DND-41 (cell line): ENCODE results near the gene ARTN.

Experiments
- EZH2 ChIP-seq: IDR thresholded peaks from 3 replicates; pipeline ENCODE4 v1.6.1; 2012; ENCODE audit warnings: borderline replicate concordance, low read depth, mild to moderate bottlenecking, moderate library complexity, low read length, inconsistent platforms; ENCODE audit not compliant: severe bottlenecking
- TF ChIP-seq, protein P1 (sequence below): IDR thresholded peaks from 2 replicates; pipeline ENCODE4 v1.5.1; 2012; ENCODE audit warnings: borderline replicate concordance, low read length, moderate library complexity, mild to moderate bottlenecking; ENCODE audit not compliant: poor library complexity, severe bottlenecking; ENCODE audit errors: extremely low read depth

DNA sequence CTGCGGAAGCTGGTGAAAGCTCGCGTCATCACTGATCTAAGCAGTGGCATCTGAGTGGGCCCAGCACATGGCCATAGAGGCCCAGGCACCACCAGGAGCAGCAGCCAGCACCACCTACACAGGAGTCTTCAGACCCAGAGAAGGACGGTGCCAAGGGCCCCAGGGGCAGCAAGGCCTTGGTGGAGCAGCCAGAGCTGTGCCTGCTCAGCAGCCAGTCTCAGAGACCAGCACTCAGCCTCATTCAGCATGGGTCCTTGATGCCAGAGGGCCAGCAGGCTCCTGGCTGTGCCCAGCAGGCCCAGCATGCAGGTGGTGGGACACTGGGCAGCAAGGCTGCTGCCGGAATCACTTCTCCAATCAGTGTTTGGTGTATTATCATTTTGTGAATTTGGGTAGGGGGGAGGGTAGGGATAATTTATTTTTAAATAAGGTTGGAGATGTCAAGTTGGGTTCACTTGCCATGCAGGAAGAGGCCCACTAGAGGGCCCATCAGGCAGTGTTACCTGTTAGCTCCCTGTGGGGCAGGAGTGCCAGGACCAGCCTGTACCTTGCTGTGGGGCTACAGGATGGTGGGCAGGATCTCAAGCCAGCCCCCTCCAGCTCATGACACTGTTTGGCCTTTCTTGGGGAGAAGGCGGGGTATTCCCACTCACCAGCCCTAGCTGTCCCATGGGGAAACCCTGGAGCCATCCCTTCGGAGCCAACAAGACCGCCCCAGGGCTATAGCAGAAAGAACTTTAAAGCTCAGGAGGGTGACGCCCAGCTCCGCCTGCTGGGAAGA lies 3.2 kb upstream of the ARTN start:
- TF ChIP-seq, protein P1, sequence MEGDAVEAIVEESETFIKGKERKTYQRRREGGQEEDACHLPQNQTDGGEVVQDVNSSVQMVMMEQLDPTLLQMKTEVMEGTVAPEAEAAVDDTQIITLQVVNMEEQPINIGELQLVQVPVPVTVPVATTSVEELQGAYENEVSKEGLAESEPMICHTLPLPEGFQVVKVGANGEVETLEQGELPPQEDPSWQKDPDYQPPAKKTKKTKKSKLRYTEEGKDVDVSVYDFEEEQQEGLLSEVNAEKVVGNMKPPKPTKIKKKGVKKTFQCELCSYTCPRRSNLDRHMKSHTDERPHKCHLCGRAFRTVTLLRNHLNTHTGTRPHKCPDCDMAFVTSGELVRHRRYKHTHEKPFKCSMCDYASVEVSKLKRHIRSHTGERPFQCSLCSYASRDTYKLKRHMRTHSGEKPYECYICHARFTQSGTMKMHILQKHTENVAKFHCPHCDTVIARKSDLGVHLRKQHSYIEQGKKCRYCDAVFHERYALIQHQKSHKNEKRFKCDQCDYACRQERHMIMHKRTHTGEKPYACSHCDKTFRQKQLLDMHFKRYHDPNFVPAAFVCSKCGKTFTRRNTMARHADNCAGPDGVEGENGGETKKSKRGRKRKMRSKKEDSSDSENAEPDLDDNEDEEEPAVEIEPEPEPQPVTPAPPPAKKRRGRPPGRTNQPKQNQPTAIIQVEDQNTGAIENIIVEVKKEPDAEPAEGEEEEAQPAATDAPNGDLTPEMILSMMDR, result peak; percentile 61
- no peak for TF ChIP-seq EZH2
